Heart right ventricle (tissue), 16 donors: ENCODE measurements around the gene GART. TPM values are rescaled to one million over a fixed set of nuclear protein-coding genes. Genes with fewer than 3 reads are reported as not detected.
"Not testable (repeated sequence)": the region's sequence is repeated elsewhere in the genome, so short reads cannot be mapped to it uniquely, and the experiment has no call there.

Experiments used
- ATAC-seq, 8 donors: fragments of 200-7000 bp; cut with Tn5 transposase; one replicate each; pipeline ENCODE4 v1.9.1; 2020; ENCODE audit warnings: mild to moderate bottlenecking in 8 of 8, moderate library complexity in 8 of 8, moderate number of reproducible peaks in 1 of 8
- DNase-seq, 2 donors: peaks; one replicate each; pipeline ENCODE4 v3.0.0-alpha.2; 2020
- H3K27ac ChIP-seq, 10 donors: fragments of 200-600 bp; sonication (generic) in 2 of 10; one replicate each; pipeline versions ENCODE4 v1.5.0 to v1.8.0; 2020 to 2022; ENCODE audit warnings: mild to moderate bottlenecking in 3 of 10
- H3K27me3 ChIP-seq, 7 donors: fragments of 200-600 bp; one replicate each; pipeline ENCODE4 v1.8.0; 2021 to 2022; ENCODE audit warnings: mild to moderate bottlenecking in 2 of 7
- H3K36me3 ChIP-seq, 9 donors: fragments of 200-600 bp; sonication (generic) in 1 of 9; one replicate each; pipeline versions ENCODE4 v1.5.0 to v1.8.0; 2020 to 2022; ENCODE audit warnings: mild to moderate bottlenecking in 2 of 9
- H3K4me1 ChIP-seq, 9 donors: fragments of 200-600 bp; sonication (generic) in 1 of 9; one replicate each; pipeline versions ENCODE4 v1.5.0 to v1.8.0; 2020 to 2022; ENCODE audit warnings: mild to moderate bottlenecking in 4 of 9
- H3K4me3 ChIP-seq, 10 donors: fragments of 200-600 bp; sonication (generic) in 2 of 10; one replicate each; pipeline versions ENCODE4 v1.5.0 to v1.8.0; 2020 to 2022; ENCODE audit warnings: mild to moderate bottlenecking in 7 of 10, moderate library complexity in 2 of 10
- H3K9me3 ChIP-seq, 11 donors: fragments of 200-600 bp in 10 of 11; sonication (generic) in 2 of 11; one replicate each; pipeline versions ENCODE4 v1.5.0 to v1.8.0; 2013 to 2022; ENCODE audit warnings: mild to moderate bottlenecking in 2 of 11, control low read depth in 1 of 11, moderate library complexity in 1 of 11
- CTCF ChIP-seq, 9 donors: fragments of 200-600 bp; sonication (generic) in 2 of 9; IDR thresholded peaks; one replicate each; pipeline versions ENCODE4 v1.5.0 to v1.8.0; 2021 to 2022; ENCODE audit warnings: antibody characterized with exemption in 9 of 9, mild to moderate bottlenecking in 5 of 9, moderate library complexity in 1 of 9
- WGBS, 2 donors: extraction: QIAGEN DNeasy Blood & Tissue Kit; methylation state at CpG; one replicate each; pipeline ENCODE4 v1.1.7; 2013; ENCODE audit warnings: inconsistent platforms in 1 of 2; 5-methylcytosine and 5-hydroxymethylcytosine counted together
- intact Hi-C, 10 donors: fragments of 100-400 bp; cut with DNase I; formaldehyde crosslinking; loops; one replicate each; pipeline versions ENCODE4 v1.11.1 to v1.14.2; 2022
- polyA plus RNA-seq, 2 donors: library from polyadenylated mRNA; stranded (reverse); fragments of 200-250 nt; gene quantifications; one replicate each; pipeline ENCODE4 v1.2.3, GENCODE V29; 2013
- total RNA-seq, 10 donors: library from RNA; stranded (reverse); fragmentation: NEBNext Ultra II Directional in 3 of 10; extraction: Animal tissue kit (Norgen Biotek cat#: 25700) in 3 of 10; gene quantifications; one replicate each; pipeline versions ENCODE4 v1.2.1 to v1.2.4, GENCODE V29; 2021 to 2023
- donor health status: Arrhythmogenic right ventricular cardiomyopathy.
- donor health status: ischemic (EF 13 %, LVEDD 7.1; RV severe dilation, severe dysfunction).
- donor health status: healthy with polysubstance abuse.
- donor health status: DM: no; HTN: yes; CAD: no.
- donor health status: DM: no; HTN: no; CAD: no.
- donor health status: ischemic (EF 25% LVEDD 6.9; RV normal size, moderate dysfunction).
- donor health status: ischemic (EF 25% LVEDD 5.7; RV mildly dilated, moderate dysfunction).
- donor health status: healthy.
- donor health status: DM: yes; HTN: yes; CAD: no.
- donor health status: Ischemic cardiomyopathy.
- donor health status: ischemic (EF 35%, LVEDD 5.7; RV mildly dilated, moderate dysfunction).
- donor health status: nonischemic (EF 11% LVEDD 7.7; RV severe dilation, severe dysfunction).
- donor health status: DM: yes; HTN: yes; CAD: no.
- donor health status: PGD.
- donor health status: ischemic (EF 29% LVEDD 5.4; RV normal size, mild dysfunction).
- donor health status: nonischemic (EF 23%, LVEDD 6.1; RV moderate dilation, normal function).

The GART gene
- total and polyA plus RNA-seq, 12 donors, result 11.3 to 52.6 (median 41.5) TPM

GRCh38 chr21:33470701-33471100 is 71.2 kb downstream of the GART start:
- DNase-seq (no peak), ATAC-seq (no peak)
- Histone ChIP-seq H3K4me3 (no peak overlapping the region), H3K4me1 (peaks cover 0 to 17% (median 0%) of the 10 kb centered on the region in 9 donors), H3K27ac (no peak overlapping the region), H3K9me3 (peaks cover 0 to 4% (median 0%) of the 10 kb centered on the region in 11 donors), H3K36me3 (peaks cover 0 to 23% (median 0%) of the 10 kb centered on the region in 9 donors), H3K27me3 (no peaks in the 10 kb centered on the region)
- intact Hi-C loops, result no loop called here
- TF ChIP-seq CTCF (IDR thresholded peaks at IDR 0.05), result no peak
- 98 to 100% methylated on average over 2 of the region's 2 CpGs for WGBS, 2 donors

GRCh38 chr21:33469183-33469582 is 72.7 kb downstream of the GART start:
- 91 to 94% methylated on average over 4 of the region's 4 CpGs for WGBS, 2 donors
- H3K27me3 ChIP-seq, H3K27ac ChIP-seq, H3K9me3 ChIP-seq, ATAC-seq, DNase-seq, intact Hi-C loops, H3K4me3 ChIP-seq: not testable (repeated sequence)
- Histone ChIP-seq H3K36me3 (peaks cover 0 to 38% (median 0%) of the 10 kb centered on the region in 9 donors), H3K4me1 (peaks cover 0 to 17% (median 0%) of the 10 kb centered on the region in 9 donors)

GRCh38 chr21:33461538-33462250 is 80.2 kb downstream of the GART start:
- Histone ChIP-seq H3K27ac (no peak overlapping the region), H3K27me3 (no peaks in the 10 kb centered on the region), H3K4me1 (no peaks in the 10 kb centered on the region), H3K9me3 (no peaks in the 10 kb centered on the region), H3K4me3 (no peak overlapping the region), H3K36me3 (peaks cover 0 to 98% (median 30%) of the 10 kb centered on the region in 9 donors)
- ATAC-seq, result no peak
- intact Hi-C loops, result no loop called here
- no peak for TF ChIP-seq CTCF (IDR thresholded peaks at IDR 0.05)
- no peak for DNase-seq
- 93 to 94% methylated on average over 5 of the region's 5 CpGs for WGBS, 2 donors

GRCh38 chr21:33458861-33459260 is 83.1 kb downstream of the GART start:
- no peak for TF ChIP-seq CTCF (IDR thresholded peaks at IDR 0.05)
- DNase-seq, result no peak
- no peak for ATAC-seq
- Histone ChIP-seq H3K27me3 (no peaks in the 10 kb centered on the region), H3K36me3 (peaks cover 0 to 100% (median 27%) of the 10 kb centered on the region in 9 donors), H3K4me3 (no peak overlapping the region), H3K27ac (no peak overlapping the region), H3K9me3 (no peaks in the 10 kb centered on the region), H3K4me1 (peaks cover 0 to 4% (median 0%) of the 10 kb centered on the region in 9 donors)
- WGBS, 2 donors, result 97 to 98% methylated on average over 3 of the region's 3 CpGs
- intact Hi-C loops, result no loop called here
